PC-9 (cell line): Measurements from ENCODE around the gene MYO1E.

ENCODE experiments used
- EZH2 ChIP-seq: fragments of 200-600 bp; sonication (generic); IDR thresholded peaks from 2 replicates; pipeline ENCODE4 v1.8.0; 2017; ENCODE audit warnings: antibody characterized with exemption, low read depth
- TF ChIP-seq, protein P1 (sequence below): fragments of 200-600 bp; sonication (generic); conservative IDR thresholded peaks from 2 replicates; pipeline ENCODE4 v1.6.1; 2017; ENCODE audit warnings: mixed run types, antibody characterized with exemption, mild to moderate bottlenecking, moderate library complexity

DNA sequence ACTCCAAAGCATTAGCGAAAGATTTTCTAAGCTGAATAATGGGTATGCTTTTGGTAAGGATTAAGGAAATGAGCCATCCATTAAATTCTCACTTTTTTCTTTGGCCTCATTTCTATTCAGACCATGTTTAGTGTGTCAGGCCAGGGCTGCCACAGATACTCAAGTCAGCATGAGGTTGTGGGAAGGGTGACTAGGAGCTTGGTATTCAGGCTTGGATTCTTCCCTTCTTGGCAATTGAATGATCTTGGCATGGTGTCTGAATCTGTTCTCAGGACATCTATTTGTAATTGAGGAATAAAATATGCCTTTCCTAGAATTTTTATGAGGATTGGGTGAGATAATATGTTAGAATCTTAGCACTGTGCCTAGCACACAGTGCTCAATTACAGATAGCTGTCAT lies 256.5 kb downstream of the MYO1E start:
- TF ChIP-seq, protein P1, sequence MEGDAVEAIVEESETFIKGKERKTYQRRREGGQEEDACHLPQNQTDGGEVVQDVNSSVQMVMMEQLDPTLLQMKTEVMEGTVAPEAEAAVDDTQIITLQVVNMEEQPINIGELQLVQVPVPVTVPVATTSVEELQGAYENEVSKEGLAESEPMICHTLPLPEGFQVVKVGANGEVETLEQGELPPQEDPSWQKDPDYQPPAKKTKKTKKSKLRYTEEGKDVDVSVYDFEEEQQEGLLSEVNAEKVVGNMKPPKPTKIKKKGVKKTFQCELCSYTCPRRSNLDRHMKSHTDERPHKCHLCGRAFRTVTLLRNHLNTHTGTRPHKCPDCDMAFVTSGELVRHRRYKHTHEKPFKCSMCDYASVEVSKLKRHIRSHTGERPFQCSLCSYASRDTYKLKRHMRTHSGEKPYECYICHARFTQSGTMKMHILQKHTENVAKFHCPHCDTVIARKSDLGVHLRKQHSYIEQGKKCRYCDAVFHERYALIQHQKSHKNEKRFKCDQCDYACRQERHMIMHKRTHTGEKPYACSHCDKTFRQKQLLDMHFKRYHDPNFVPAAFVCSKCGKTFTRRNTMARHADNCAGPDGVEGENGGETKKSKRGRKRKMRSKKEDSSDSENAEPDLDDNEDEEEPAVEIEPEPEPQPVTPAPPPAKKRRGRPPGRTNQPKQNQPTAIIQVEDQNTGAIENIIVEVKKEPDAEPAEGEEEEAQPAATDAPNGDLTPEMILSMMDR: no peak
- TF ChIP-seq EZH2: no peak
